Measurements from ENCODE around the gene NUP93. TPM values are rescaled to one million over a fixed set of nuclear protein-coding genes. Genes with fewer than 3 reads are reported as not detected.

NUP93 gene
- total RNA-seq, 1 experiment from 2014 or later: 60.2 TPM

GRCh38 chr16:56885446-56886162 lies 155.7 kb downstream of the NUP93 start:
- ChIA-PET CTCF (no interaction called here), POLR2A (no interaction called here)
- no peak for TF ChIP-seq CTCF (IDR thresholded peaks at IDR 0.05; ENCODE audit: unreplicated experiment)
- H3K9me3 Mint-ChIP-seq (ENCODE audit: unreplicated experiment): no peaks in the 10 kb centered on the region
- BruUV-seq (replicated peaks): no TSS peak
- no peak for DNase-seq (ENCODE audit: unreplicated experiment)
- intact Hi-C loops (cut with micrococcal nuclease): no loop called here
- H3K4me1 Mint-ChIP-seq (ENCODE audit: insufficient read depth, unreplicated experiment): no peaks in the 10 kb centered on the region
- no peak overlapping the region for H3K27ac Mint-ChIP-seq (ENCODE audit: low read depth, unreplicated experiment)
- H3K27me3 Mint-ChIP-seq (ENCODE audit: insufficient read depth, unreplicated experiment): no peaks in the 10 kb centered on the region
- no peak overlapping the region for H3K4me3 Mint-ChIP-seq (ENCODE audit: unreplicated experiment)
- H3K36me3 Mint-ChIP-seq (ENCODE audit: insufficient read depth, unreplicated experiment): no peaks in the 10 kb centered on the region

- Mint-ChIP-seq H3K9me3 (ENCODE audit: unreplicated experiment) (no peaks in the 10 kb centered on the region), H3K4me1 (ENCODE audit: insufficient read depth, unreplicated experiment) (no peaks in the 10 kb centered on the region), H3K27me3 (ENCODE audit: insufficient read depth, unreplicated experiment) (no peaks in the 10 kb centered on the region), H3K27ac (ENCODE audit: low read depth, unreplicated experiment) (no peak overlapping the region), H3K4me3 (ENCODE audit: unreplicated experiment) (no peak overlapping the region), H3K36me3 (ENCODE audit: insufficient read depth, unreplicated experiment) (no peaks in the 10 kb centered on the region)
- BruUV-seq (replicated peaks): no TSS peak
- ChIA-PET CTCF (no interaction called here), POLR2A (no interaction called here)
- intact Hi-C loops (cut with micrococcal nuclease): no loop called here
- no peak for TF ChIP-seq CTCF (IDR thresholded peaks at IDR 0.05; ENCODE audit: unreplicated experiment)
- no peak for DNase-seq (ENCODE audit: unreplicated experiment)
These were observed 156.4 kb downstream of the NUP93 start for GRCh38 chr16:56886296-56886695.

GRCh38 chr16:56886826-56887225 lies 156.9 kb downstream of the NUP93 start:
- intact Hi-C loops (cut with micrococcal nuclease): no loop called here
- no peak for TF ChIP-seq CTCF (IDR thresholded peaks at IDR 0.05; ENCODE audit: unreplicated experiment)
- Mint-ChIP-seq H3K27me3 (ENCODE audit: insufficient read depth, unreplicated experiment) (no peaks in the 10 kb centered on the region), H3K27ac (ENCODE audit: low read depth, unreplicated experiment) (no peak overlapping the region), H3K4me1 (ENCODE audit: insufficient read depth, unreplicated experiment) (no peaks in the 10 kb centered on the region), H3K36me3 (ENCODE audit: insufficient read depth, unreplicated experiment) (no peaks in the 10 kb centered on the region), H3K4me3 (ENCODE audit: unreplicated experiment) (no peak overlapping the region), H3K9me3 (ENCODE audit: unreplicated experiment) (no peaks in the 10 kb centered on the region)
- POLR2A ChIA-PET: no interaction called here
- DNase-seq (ENCODE audit: unreplicated experiment): no peak
- BruUV-seq (replicated peaks): no TSS peak
- CTCF ChIA-PET: no interaction called here

GRCh38 chr16:56888806-56889205 lies 158.9 kb downstream of the NUP93 start:
- H3K36me3 Mint-ChIP-seq (ENCODE audit: insufficient read depth, unreplicated experiment): no peaks in the 10 kb centered on the region
- no peak overlapping the region for H3K27ac Mint-ChIP-seq (ENCODE audit: low read depth, unreplicated experiment)
- no peaks in the 10 kb centered on the region for H3K9me3 Mint-ChIP-seq (ENCODE audit: unreplicated experiment)
- intact Hi-C loops (cut with micrococcal nuclease): no loop called here
- H3K4me3 Mint-ChIP-seq (ENCODE audit: unreplicated experiment): no peak overlapping the region
- POLR2A ChIA-PET: no interaction called here
- no peak for DNase-seq (ENCODE audit: unreplicated experiment)
- H3K27me3 Mint-ChIP-seq (ENCODE audit: insufficient read depth, unreplicated experiment): no peaks in the 10 kb centered on the region
- TF ChIP-seq CTCF (IDR thresholded peaks at IDR 0.05; ENCODE audit: unreplicated experiment): no peak
- BruUV-seq (replicated peaks): no TSS peak
- no peaks in the 10 kb centered on the region for H3K4me1 Mint-ChIP-seq (ENCODE audit: insufficient read depth, unreplicated experiment)
- CTCF ChIA-PET: no interaction called here

Measured in MCF 10A (cell line).